ENCODE data around the gene MFGE8.

The MFGE8 gene

GRCh38 chr15:88900309-88900981 lies 12.7 kb downstream of the MFGE8 start:
- DNase-seq (ENCODE audit: low read depth): peak; percentile 65

- DNase-seq (ENCODE audit: low read depth): no peak
These were observed 13.9 kb downstream of the MFGE8 start for GRCh38 chr15:88899251-88899650.

GRCh38 chr15:88898736-88899135 lies 14.4 kb downstream of the MFGE8 start:
- DNase-seq (ENCODE audit: low read depth): no peak

- DNase-seq (ENCODE audit: low read depth): peak; percentile 85
These were observed 15.6 kb downstream of the MFGE8 start for GRCh38 chr15:88897456-88898194.

- DNase-seq (ENCODE audit: low read depth): no peak
These were observed 16.1 kb downstream of the MFGE8 start for GRCh38 chr15:88897142-88897455.

GRCh38 chr15:88896333-88897033 lies 16.7 kb downstream of the MFGE8 start:
- no peak for DNase-seq (ENCODE audit: low read depth)

- DNase-seq (ENCODE audit: low read depth): peak; percentile 53
These were observed 18.1 kb downstream of the MFGE8 start, which contains the start of gene HAPLN3 for GRCh38 chr15:88894819-88895767. Gene HAPLN3, minus strand, starts transcription at chr15:88895544. Its CDS starts 8,246 bp downstream, at chr15:88887298.

GRCh38 chr15:88894348-88894818 lies 18.8 kb downstream of the MFGE8 start:
- peak; percentile 41 for DNase-seq (ENCODE audit: low read depth)

- no peak for DNase-seq (ENCODE audit: low read depth)
These were observed 21.5 kb downstream of the MFGE8 start for GRCh38 chr15:88891540-88892254.

GRCh38 chr15:88890495-88890894 lies 22.7 kb downstream of the MFGE8 start:
- DNase-seq (ENCODE audit: low read depth): peak; percentile 8

- no peak for DNase-seq (ENCODE audit: low read depth)
These were observed 24.5 kb downstream of the MFGE8 start for GRCh38 chr15:88888719-88889118.

GRCh38 chr15:88887068-88887580 lies 26.1 kb downstream of the MFGE8 start:
- DNase-seq (ENCODE audit: low read depth): no peak

- DNase-seq (ENCODE audit: low read depth): peak; percentile 42
These were observed 30.4 kb downstream of the MFGE8 start for GRCh38 chr15:88882785-88883184.

GRCh38 chr15:88881775-88882174 lies 31.4 kb downstream of the MFGE8 start:
- no peak for DNase-seq (ENCODE audit: low read depth)

- DNase-seq (ENCODE audit: low read depth): no peak
These were observed 32.0 kb downstream of the MFGE8 start for GRCh38 chr15:88880944-88881740.

- peak; percentile 59 for DNase-seq (ENCODE audit: low read depth)
These were observed 34.4 kb downstream of the MFGE8 start for GRCh38 chr15:88878720-88879184.

GRCh38 chr15:88877906-88878305 lies 35.3 kb downstream of the MFGE8 start:
- no peak for DNase-seq (ENCODE audit: low read depth)

- DNase-seq (ENCODE audit: low read depth): no peak
These were observed 35.8 kb downstream of the MFGE8 start for GRCh38 chr15:88877415-88877814.

GRCh38 chr15:88876573-88876972 lies 36.6 kb downstream of the MFGE8 start:
- no peak for DNase-seq (ENCODE audit: low read depth)

GRCh38 chr15:88874684-88875083 lies 38.5 kb downstream of the MFGE8 start:
- DNase-seq (ENCODE audit: low read depth): no peak
